ENCODE data around the gene MISFA. TPM values are rescaled to one million over a fixed set of nuclear protein-coding genes. Genes with fewer than 3 reads are reported as not detected.

MISFA gene
- polyA plus RNA-seq, 1 donor (not counting 4 experiments of a cell fraction or from before 2014, with no cell fraction given), result 0.63 TPM

DNA sequence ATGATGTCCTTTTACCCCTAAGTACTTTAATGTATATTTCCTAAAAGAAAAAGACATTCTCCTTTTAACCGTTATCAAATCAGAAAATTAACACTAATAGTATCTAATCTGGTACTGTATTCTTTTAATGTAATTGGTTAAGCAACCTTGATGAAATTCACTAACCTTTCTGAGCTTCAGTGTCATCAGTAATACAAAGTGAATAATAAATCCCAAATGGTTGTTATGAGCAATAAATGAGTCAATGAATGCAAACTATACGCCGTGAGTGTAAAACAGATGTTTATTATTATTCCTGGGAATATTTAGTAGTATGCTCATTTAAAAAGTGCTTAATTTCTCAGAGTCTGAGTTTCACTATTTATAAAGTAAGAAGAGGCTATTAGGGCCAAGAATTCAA lies 32.5 kb upstream of the MISFA start:
- FAIRE-seq, result no peak
- dilution Hi-C loops (cut with MboI; ENCODE audit: extremely low pct_ligation_motif_present, low sequenced_read_pairs), result no loop called here
- H3K9ac ChIP-seq (ENCODE audit: control insufficient read depth, extremely low read depth, insufficient read depth, low read length), result no peak overlapping the region
- DNase-seq (ENCODE audit: low read depth, low spot score), result no peak
- no peaks in the 10 kb centered on the region for H3K4me1 ChIP-seq (ENCODE audit: control insufficient read depth, extremely low read depth, insufficient read depth, low read length)
- peaks cover 5 to 15% of the 10 kb centered on the region in 2 experiments for H3K36me3 ChIP-seq (ENCODE audit: control insufficient read depth in 2 of 2, extremely low read depth in 1 of 2, insufficient read depth in 2 of 2, low read length in 2 of 2)
- H3K9me1 ChIP-seq (ENCODE audit: control insufficient read depth, extremely low read depth, insufficient read depth, low read length), result no peaks in the 10 kb centered on the region
- no peak overlapping the region for H2AFZ ChIP-seq (ENCODE audit: control insufficient read depth, low read length)
- H3K27me3 ChIP-seq (ENCODE audit: control insufficient read depth, extremely low read depth, insufficient read depth, low read length), result no peaks in the 10 kb centered on the region
- TF ChIP-seq, protein P1, sequence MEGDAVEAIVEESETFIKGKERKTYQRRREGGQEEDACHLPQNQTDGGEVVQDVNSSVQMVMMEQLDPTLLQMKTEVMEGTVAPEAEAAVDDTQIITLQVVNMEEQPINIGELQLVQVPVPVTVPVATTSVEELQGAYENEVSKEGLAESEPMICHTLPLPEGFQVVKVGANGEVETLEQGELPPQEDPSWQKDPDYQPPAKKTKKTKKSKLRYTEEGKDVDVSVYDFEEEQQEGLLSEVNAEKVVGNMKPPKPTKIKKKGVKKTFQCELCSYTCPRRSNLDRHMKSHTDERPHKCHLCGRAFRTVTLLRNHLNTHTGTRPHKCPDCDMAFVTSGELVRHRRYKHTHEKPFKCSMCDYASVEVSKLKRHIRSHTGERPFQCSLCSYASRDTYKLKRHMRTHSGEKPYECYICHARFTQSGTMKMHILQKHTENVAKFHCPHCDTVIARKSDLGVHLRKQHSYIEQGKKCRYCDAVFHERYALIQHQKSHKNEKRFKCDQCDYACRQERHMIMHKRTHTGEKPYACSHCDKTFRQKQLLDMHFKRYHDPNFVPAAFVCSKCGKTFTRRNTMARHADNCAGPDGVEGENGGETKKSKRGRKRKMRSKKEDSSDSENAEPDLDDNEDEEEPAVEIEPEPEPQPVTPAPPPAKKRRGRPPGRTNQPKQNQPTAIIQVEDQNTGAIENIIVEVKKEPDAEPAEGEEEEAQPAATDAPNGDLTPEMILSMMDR (optimal IDR thresholded peaks at IDR 0.05 in 1 of 3, IDR thresholded peaks at IDR 0.05 in 1 of 3, conservative IDR thresholded peaks at IDR 0.05 in 1 of 3; ENCODE audit: extremely low read depth in 1 of 3, insufficient read depth in 2 of 3, low read length in 3 of 3), result no peak
- TF ChIP-seq EZH2 (IDR thresholded peaks at IDR 0.05; ENCODE audit: low read length), result no peak
- no peaks in the 10 kb centered on the region for H3K79me2 ChIP-seq (ENCODE audit: control insufficient read depth, insufficient read depth, low read length)
- H3K27ac ChIP-seq (ENCODE audit: control insufficient read depth, insufficient read depth, low read length), result no peak overlapping the region
- H3K4me3 ChIP-seq (ENCODE audit: control insufficient read depth in 2 of 3, extremely low read depth in 1 of 3, insufficient read depth in 2 of 3, low read depth in 1 of 3, low read length in 3 of 3), result no peak overlapping the region
- H3K4me2 ChIP-seq (ENCODE audit: control insufficient read depth, extremely low read depth, insufficient read depth, low read depth, low read length), result no peak overlapping the region
- no peaks in the 10 kb centered on the region for H3K9me3 ChIP-seq (ENCODE audit: control insufficient read depth, low read depth, low read length)
- H4K20me1 ChIP-seq (ENCODE audit: control insufficient read depth, extremely low read depth, insufficient read depth, low read length), result no peaks in the 10 kb centered on the region

DNA sequence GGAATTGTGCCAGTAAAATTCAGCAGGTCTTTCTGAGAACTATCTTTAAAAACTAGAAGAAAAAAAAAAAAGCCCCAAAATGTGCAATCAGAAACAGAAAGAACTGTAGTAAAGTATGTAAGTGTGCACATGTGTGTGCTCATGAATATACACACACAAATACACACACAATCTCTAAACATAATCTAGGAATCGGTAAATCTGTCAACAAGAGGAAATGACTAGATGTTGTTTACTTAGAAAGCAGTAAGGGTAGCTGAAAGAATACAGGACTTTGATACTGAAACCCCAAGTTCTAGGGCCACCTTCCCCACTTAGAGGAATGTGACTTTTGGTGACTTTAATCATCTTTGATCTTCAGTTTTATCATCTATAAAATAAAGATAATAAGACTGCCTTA lies 24.2 kb upstream of the MISFA start:
- Histone ChIP-seq H2AFZ (ENCODE audit: control insufficient read depth, low read length) (no peak overlapping the region), H3K9me3 (ENCODE audit: control insufficient read depth, low read depth, low read length) (no peaks in the 10 kb centered on the region), H3K27ac (ENCODE audit: control insufficient read depth, insufficient read depth, low read length) (no peak overlapping the region), H3K4me1 (ENCODE audit: control insufficient read depth, extremely low read depth, insufficient read depth, low read length) (no peaks in the 10 kb centered on the region), H3K4me3 (ENCODE audit: control insufficient read depth in 2 of 3, extremely low read depth in 1 of 3, insufficient read depth in 2 of 3, low read depth in 1 of 3, low read length in 3 of 3) (no peak overlapping the region), H3K9me1 (ENCODE audit: control insufficient read depth, extremely low read depth, insufficient read depth, low read length) (no peaks in the 10 kb centered on the region), H3K9ac (ENCODE audit: control insufficient read depth, extremely low read depth, insufficient read depth, low read length) (no peak overlapping the region), H4K20me1 (ENCODE audit: control insufficient read depth, extremely low read depth, insufficient read depth, low read length) (no peaks in the 10 kb centered on the region), H3K27me3 (ENCODE audit: control insufficient read depth, extremely low read depth, insufficient read depth, low read length) (no peaks in the 10 kb centered on the region), H3K4me2 (ENCODE audit: control insufficient read depth, extremely low read depth, insufficient read depth, low read depth, low read length) (no peak overlapping the region), H3K79me2 (ENCODE audit: control insufficient read depth, insufficient read depth, low read length) (no peaks in the 10 kb centered on the region), H3K36me3 (ENCODE audit: control insufficient read depth in 2 of 2, extremely low read depth in 1 of 2, insufficient read depth in 2 of 2, low read length in 2 of 2) (peaks cover 4 to 11% of the 10 kb centered on the region in 2 experiments)
- FAIRE-seq (no peak), DNase-seq (ENCODE audit: low read depth, low spot score) (no peak)
- TF ChIP-seq, protein P1 (optimal IDR thresholded peaks at IDR 0.05 in 1 of 3, IDR thresholded peaks at IDR 0.05 in 1 of 3, conservative IDR thresholded peaks at IDR 0.05 in 1 of 3; ENCODE audit: extremely low read depth in 1 of 3, insufficient read depth in 2 of 3, low read length in 3 of 3), result no peak
- no peak for TF ChIP-seq EZH2 (IDR thresholded peaks at IDR 0.05; ENCODE audit: low read length)
- dilution Hi-C loops (cut with MboI; ENCODE audit: extremely low pct_ligation_motif_present, low sequenced_read_pairs), result no loop called here
